OCI-LY3 (cell line): ENCODE measurements around the gene DHX9.

Source experiments
- H2AFZ ChIP-seq: fragments of 200-600, 300-600 bp; shearing (Covaris generic); 2 replicates; pipeline ENCODE4 v1.6.0; 2014; ENCODE audit warnings: antibody characterized with exemption, low read depth, low read length
- H3K27ac ChIP-seq: fragments of 200-600, 300-600 bp; sonication (generic); 2 replicates; pipeline ENCODE4 v1.5.1; 2014; ENCODE audit warnings: mild to moderate bottlenecking, low read length, moderate library complexity, mixed read lengths
- H3K27me3 ChIP-seq: fragments of 200-600, 300-600 bp; sonication (generic); 2 replicates; pipeline ENCODE4 v1.6.1; 2014; ENCODE audit warnings: low read depth, low read length, mixed read lengths
- H3K36me3 ChIP-seq: fragments of 200-600, 300-600 bp; sonication (generic); replicated peaks from 2 replicates; pipeline ENCODE3; 2014; ENCODE audit warnings: low read depth, low read length, mixed read lengths
- H3K4me1 ChIP-seq: fragments of 300-600, 200-600 bp; sonication (generic); 2 replicates; pipeline ENCODE4 v1.6.1; 2014; ENCODE audit warnings: low read length, mixed read lengths
- H3K4me2 ChIP-seq: fragments of 200-600, 300-600 bp; sonication (generic); 2 replicates; pipeline ENCODE4 v1.6.1; 2014; ENCODE audit warnings: low read length, mixed read lengths
- H3K4me3 ChIP-seq: fragments of 300-600, 200-600 bp; sonication (generic); 2 replicates; pipeline ENCODE4 v1.5.1; 2014; ENCODE audit warnings: antibody characterized with exemption, mild to moderate bottlenecking, low read length, moderate library complexity
- H3K79me2 ChIP-seq: fragments of 300-600, 200-600 bp; shearing (Covaris generic); 2 replicates; pipeline ENCODE4 v1.6.1; 2014; ENCODE audit warnings: mild to moderate bottlenecking, low read length, mixed read lengths
- H3K9ac ChIP-seq: fragments of 300-600, 200-600 bp; shearing (Covaris generic); 2 replicates; pipeline ENCODE4 v1.6.0; 2014; ENCODE audit warnings: mild to moderate bottlenecking, low read length, moderate library complexity
- H3K9me3 ChIP-seq: fragments of 200-600, 300-600 bp; shearing (Covaris generic); 2 replicates; pipeline ENCODE4 v1.6.1; 2014; ENCODE audit warnings: low read length, mixed read lengths; ENCODE audit not compliant: insufficient read depth
- H4K20me1 ChIP-seq: fragments of 200-600, 300-600 bp; sonication (generic); 2 replicates; pipeline ENCODE4 v1.6.1; 2016; ENCODE audit warnings: low read length, mixed read lengths; ENCODE audit not compliant: insufficient read depth
- EZH2phosphoT487 ChIP-seq: fragments of 200-600 bp; shearing (Covaris generic); IDR thresholded peaks from 2 replicates; pipeline ENCODE4 v1.6.1; 2018; ENCODE audit warnings: antibody characterized with exemption, mixed run types, low read depth
- TF ChIP-seq, protein P1 (sequence below): fragments of 200-600, 300-600 bp; sonication (generic); IDR thresholded peaks from 2 replicates; pipeline ENCODE4 v1.5.1; 2014; ENCODE audit warnings: antibody characterized with exemption, low read length, low read depth

The DHX9 gene

DNA sequence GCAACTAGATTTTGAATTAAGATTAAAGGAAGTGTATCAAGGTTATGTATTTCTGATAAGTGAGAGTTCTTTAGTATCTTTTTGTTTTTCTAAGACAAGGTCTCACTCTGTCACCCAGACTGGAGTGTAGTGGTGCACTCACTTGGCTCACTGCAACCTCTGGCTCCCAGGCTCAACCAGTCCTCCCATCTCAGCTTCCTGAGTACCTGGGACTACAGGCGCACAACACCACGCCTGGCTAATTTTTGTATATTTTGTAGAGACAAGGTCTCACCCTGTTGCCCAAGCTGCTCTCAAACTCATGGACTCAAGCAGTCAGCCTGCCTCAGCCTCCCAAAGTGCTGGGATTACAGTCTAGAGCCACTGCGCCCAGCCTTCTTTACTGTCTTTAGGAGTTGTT lies 33.7 kb downstream of the DHX9 start:
- Histone ChIP-seq H3K4me3 (no peak overlapping the region), H3K27me3 (no peaks in the 10 kb centered on the region), H3K79me2 (peaks cover 57% of the 10 kb centered on the region), H3K36me3 (peaks cover 80% of the 10 kb centered on the region), H3K27ac (peak overlapping the region; percentile 76), H3K4me2 (peak overlapping the region; percentile 17), H3K9ac (no peak overlapping the region), H3K9me3 (no peaks in the 10 kb centered on the region), H4K20me1 (peaks cover 38% of the 10 kb centered on the region), H3K4me1 (peaks cover 24% of the 10 kb centered on the region), H2AFZ (no peak overlapping the region)
- TF ChIP-seq EZH2phosphoT487: no peak

- Histone ChIP-seq H4K20me1 (peaks cover 37% of the 10 kb centered on the region), H3K4me2 (no peak overlapping the region), H3K36me3 (peaks cover 90% of the 10 kb centered on the region), H3K4me1 (peaks cover 24% of the 10 kb centered on the region), H3K27me3 (no peaks in the 10 kb centered on the region), H2AFZ (no peak overlapping the region), H3K4me3 (no peak overlapping the region), H3K9ac (no peak overlapping the region), H3K9me3 (no peaks in the 10 kb centered on the region), H3K27ac (no peak overlapping the region), H3K79me2 (peaks cover 55% of the 10 kb centered on the region)
- TF ChIP-seq EZH2phosphoT487: no peak
- TF ChIP-seq, protein P1, sequence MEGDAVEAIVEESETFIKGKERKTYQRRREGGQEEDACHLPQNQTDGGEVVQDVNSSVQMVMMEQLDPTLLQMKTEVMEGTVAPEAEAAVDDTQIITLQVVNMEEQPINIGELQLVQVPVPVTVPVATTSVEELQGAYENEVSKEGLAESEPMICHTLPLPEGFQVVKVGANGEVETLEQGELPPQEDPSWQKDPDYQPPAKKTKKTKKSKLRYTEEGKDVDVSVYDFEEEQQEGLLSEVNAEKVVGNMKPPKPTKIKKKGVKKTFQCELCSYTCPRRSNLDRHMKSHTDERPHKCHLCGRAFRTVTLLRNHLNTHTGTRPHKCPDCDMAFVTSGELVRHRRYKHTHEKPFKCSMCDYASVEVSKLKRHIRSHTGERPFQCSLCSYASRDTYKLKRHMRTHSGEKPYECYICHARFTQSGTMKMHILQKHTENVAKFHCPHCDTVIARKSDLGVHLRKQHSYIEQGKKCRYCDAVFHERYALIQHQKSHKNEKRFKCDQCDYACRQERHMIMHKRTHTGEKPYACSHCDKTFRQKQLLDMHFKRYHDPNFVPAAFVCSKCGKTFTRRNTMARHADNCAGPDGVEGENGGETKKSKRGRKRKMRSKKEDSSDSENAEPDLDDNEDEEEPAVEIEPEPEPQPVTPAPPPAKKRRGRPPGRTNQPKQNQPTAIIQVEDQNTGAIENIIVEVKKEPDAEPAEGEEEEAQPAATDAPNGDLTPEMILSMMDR: no peak
Observed at GRCh38 chr1:182875889-182876288, 36.7 kb downstream of the DHX9 start.

GRCh38 chr1:182877331-182877730 lies 38.2 kb downstream of the DHX9 start:
- Histone ChIP-seq H3K27me3 (no peaks in the 10 kb centered on the region), H3K79me2 (peaks cover 59% of the 10 kb centered on the region), H4K20me1 (peaks cover 35% of the 10 kb centered on the region), H3K9me3 (no peaks in the 10 kb centered on the region), H3K4me3 (no peak overlapping the region), H2AFZ (no peak overlapping the region), H3K9ac (no peak overlapping the region), H3K4me1 (peaks cover 10% of the 10 kb centered on the region), H3K36me3 (peaks cover 95% of the 10 kb centered on the region), H3K27ac (no peak overlapping the region), H3K4me2 (no peak overlapping the region)
- TF ChIP-seq, protein P1: no peak
- TF ChIP-seq EZH2phosphoT487: no peak

- no peak overlapping the region for H2AFZ ChIP-seq
- no peaks in the 10 kb centered on the region for H3K9me3 ChIP-seq
- H4K20me1 ChIP-seq: peaks cover 32% of the 10 kb centered on the region
- H3K4me1 ChIP-seq: peaks cover 5% of the 10 kb centered on the region
- no peak overlapping the region for H3K4me2 ChIP-seq
- H3K4me3 ChIP-seq: no peak overlapping the region
- no peaks in the 10 kb centered on the region for H3K27me3 ChIP-seq
- H3K79me2 ChIP-seq: peaks cover 57% of the 10 kb centered on the region
- H3K9ac ChIP-seq: no peak overlapping the region
- no peak overlapping the region for H3K27ac ChIP-seq
- TF ChIP-seq EZH2phosphoT487: no peak
- TF ChIP-seq, protein P1: no peak
- peaks cover 96% of the 10 kb centered on the region for H3K36me3 ChIP-seq
Observed at GRCh38 chr1:182877842-182878241, 38.7 kb downstream of the DHX9 start.

DNA sequence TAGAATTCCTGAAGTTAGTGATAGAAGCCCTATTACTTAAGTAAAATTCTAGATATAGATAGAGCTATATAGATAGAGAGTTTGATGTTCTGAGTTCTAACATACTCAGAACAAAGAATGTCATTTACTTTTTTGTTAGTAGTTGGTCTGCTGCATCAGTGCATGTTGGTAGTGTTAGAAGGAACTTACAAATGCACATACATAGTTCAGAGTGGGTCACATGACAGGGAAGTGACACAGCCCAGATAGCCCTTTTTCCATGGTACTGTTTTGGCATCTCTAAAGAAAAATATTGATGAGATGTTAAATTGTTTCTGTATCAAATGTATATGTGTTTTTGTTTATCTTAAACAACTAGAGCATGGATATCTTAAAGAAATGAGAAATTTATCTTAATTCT lies 45.7 kb downstream of the DHX9 start:
- H3K36me3 ChIP-seq: peaks cover 88% of the 10 kb centered on the region
- TF ChIP-seq, protein P1: no peak
- no peak for TF ChIP-seq EZH2phosphoT487

More for the DNA sequence above, 45.7 kb downstream of the DHX9 start:
- Histone ChIP-seq H3K27me3 (no peaks in the 10 kb centered on the region), H2AFZ (no peak overlapping the region), H4K20me1 (peaks cover 47% of the 10 kb centered on the region), H3K79me2 (peaks cover 25% of the 10 kb centered on the region), H3K9me3 (no peaks in the 10 kb centered on the region), H3K27ac (no peak overlapping the region), H3K9ac (no peak overlapping the region), H3K4me1 (no peaks in the 10 kb centered on the region), H3K4me3 (no peak overlapping the region), H3K4me2 (no peak overlapping the region)
